AG04449 (cell line): ENCODE data around the gene MTG2.

ENCODE experiments used
- CTCF ChIA-PET: fragments of 350-600 bp; formaldehyde crosslinking; extraction: SDS; loops from one replicate; lab custom pipeline; 2021; ENCODE audit warnings: antibody characterized with exemption; lab: Yijun Ruan, JAX
- POLR2A ChIA-PET: fragments of 400-600, 350-600 bp; formaldehyde crosslinking; extraction: SDS; loops from one replicate; lab custom pipeline; 2020; ENCODE audit warnings: antibody characterized with exemption, inconsistent platforms; lab: Yijun Ruan, JAX
- DNase-seq: peaks from one replicate; pipeline ENCODE4 v3.0.0-alpha.2; 2010; ENCODE audit warnings: low read depth, low spot score
- H3K4me3 ChIP-seq: 2 replicates; pipeline ENCODE4 v1.5.1; 2011; ENCODE audit warnings: low read depth, mild to moderate bottlenecking, control low read depth, low read length
- CTCF ChIP-seq: IDR thresholded peaks from one replicate; pipeline ENCODE4 v1.5.1; 2011; ENCODE audit warnings: mild to moderate bottlenecking, moderate library complexity, low read length, control low read depth, inconsistent platforms; ENCODE audit not compliant: insufficient read depth; ENCODE audit errors: missing control alignments

MTG2 gene

GRCh38 chr20:62203378-62204030 lies 20.7 kb downstream of the MTG2 start:
- H3K4me3 ChIP-seq, result no peak overlapping the region
- ChIA-PET CTCF (interaction anchor here (1.1 kb wide), 1 partner anchor 193 kb away, joined by 3 read pairs; no protein-coding TSS in a partner anchor), POLR2A (no interaction called here)
- no peak for DNase-seq
- TF ChIP-seq CTCF, result no peak

GRCh38 chr20:62205618-62206387 lies 23.0 kb downstream of the MTG2 start:
- POLR2A ChIA-PET, result no interaction called here
- CTCF ChIA-PET, result no interaction called here
- no peak for TF ChIP-seq CTCF
- H3K4me3 ChIP-seq, result no peak overlapping the region
- no peak for DNase-seq

GRCh38 chr20:62206388-62206775 lies 23.6 kb downstream of the MTG2 start:
- ChIA-PET CTCF (no interaction called here), POLR2A (no interaction called here)
- no peak for TF ChIP-seq CTCF
- no peak for DNase-seq
- no peak overlapping the region for H3K4me3 ChIP-seq

GRCh38 chr20:62208061-62208794 lies 25.4 kb downstream of the MTG2 start:
- TF ChIP-seq CTCF, result no peak
- DNase-seq, result no peak
- H3K4me3 ChIP-seq, result no peak overlapping the region
- ChIA-PET POLR2A (no interaction called here), CTCF (no interaction called here)

- CTCF ChIA-PET, result no interaction called here
These were observed 26.2 kb downstream of the MTG2 start for GRCh38 chr20:62208795-62209755.

More at GRCh38 chr20:62208795-62209755, 26.2 kb downstream of the MTG2 start:
- POLR2A ChIA-PET, result interaction anchor here (0.9 kb wide), 1 partner anchor 11 kb away, joined by 3 read pairs; no protein-coding TSS in a partner anchor
- TF ChIP-seq CTCF, result no peak
- no peak for DNase-seq
- H3K4me3 ChIP-seq, result no peak overlapping the region
